Measurements from ENCODE around the gene GPR108.
"Not testable (repeated sequence)": the region's sequence is repeated elsewhere in the genome, so short reads cannot be mapped to it uniquely, and the experiment has no call there.

GPR108 gene

GRCh38 chr19:6766357-6767080 is 29.1 kb upstream of the GPR108 start:
- Histone ChIP-seq H3K27ac (ENCODE audit: poor library complexity, severe bottlenecking) (peak overlapping the region; percentile 97), H3K36me3 (ENCODE audit: low read depth) (peaks cover 44% of the 10 kb centered on the region), H3K27me3 (ENCODE audit: insufficient read depth, poor library complexity, severe bottlenecking) (no peaks in the 10 kb centered on the region), H3K9me3 (ENCODE audit: severe bottlenecking) (no peaks in the 10 kb centered on the region), H3K4me1 (ENCODE audit: insufficient read depth, poor library complexity, severe bottlenecking) (peaks cover 7% of the 10 kb centered on the region), H3K4me3 (ENCODE audit: severe bottlenecking) (peak overlapping the region; percentile 61)
- TF ChIP-seq CTCF (IDR thresholded peaks at IDR 0.05; ENCODE audit: poor library complexity, severe bottlenecking), result no peak
- DNase-seq (ENCODE audit: low spot score) (no peak), ATAC-seq (ENCODE audit: low read depth) (peak; percentile 15; the same call in 2 of the 3 replicates)

- Histone ChIP-seq H3K36me3 (ENCODE audit: low read depth) (peaks cover 50% of the 10 kb centered on the region), H3K4me3 (ENCODE audit: severe bottlenecking) (peak overlapping the region; percentile 61), H3K27ac (ENCODE audit: poor library complexity, severe bottlenecking) (peak overlapping the region; percentile 97), H3K27me3 (ENCODE audit: insufficient read depth, poor library complexity, severe bottlenecking) (no peaks in the 10 kb centered on the region), H3K9me3 (ENCODE audit: severe bottlenecking) (no peaks in the 10 kb centered on the region), H3K4me1 (ENCODE audit: insufficient read depth, poor library complexity, severe bottlenecking) (peaks cover 7% of the 10 kb centered on the region)
- TF ChIP-seq CTCF (IDR thresholded peaks at IDR 0.05; ENCODE audit: poor library complexity, severe bottlenecking), result no peak
- DNase-seq (ENCODE audit: low spot score) (peak; percentile 94), ATAC-seq (ENCODE audit: low read depth) (peak; percentile 68)
Measured at GRCh38 chr19:6765738-6766356, 28.5 kb upstream of the GPR108 start.

GRCh38 chr19:6762253-6762797 is 24.9 kb upstream of the GPR108 start:
- DNase-seq (ENCODE audit: low spot score); H3K27ac ChIP-seq (ENCODE audit: poor library complexity, severe bottlenecking): not testable (repeated sequence)

GRCh38 chr19:6761053-6761676 is 23.8 kb upstream of the GPR108 start:
- Histone ChIP-seq H3K27ac (ENCODE audit: poor library complexity, severe bottlenecking) (no peak overlapping the region), H3K4me1 (ENCODE audit: insufficient read depth, poor library complexity, severe bottlenecking) (peaks cover 7% of the 10 kb centered on the region), H3K36me3 (ENCODE audit: low read depth) (peaks cover 95% of the 10 kb centered on the region), H3K27me3 (ENCODE audit: insufficient read depth, poor library complexity, severe bottlenecking) (no peaks in the 10 kb centered on the region), H3K4me3 (ENCODE audit: severe bottlenecking) (no peak overlapping the region), H3K9me3 (ENCODE audit: severe bottlenecking) (no peaks in the 10 kb centered on the region)
- no peak for TF ChIP-seq CTCF (IDR thresholded peaks at IDR 0.05; ENCODE audit: poor library complexity, severe bottlenecking)
- no peak for DNase-seq (ENCODE audit: low spot score)
- no peak for ATAC-seq (ENCODE audit: low read depth)

More at GRCh38 chr19:6762253-6762797, 24.9 kb upstream of the GPR108 start:
- H3K4me1 ChIP-seq (ENCODE audit: insufficient read depth, poor library complexity, severe bottlenecking); H3K27me3 ChIP-seq (ENCODE audit: insufficient read depth, poor library complexity, severe bottlenecking); H3K4me3 ChIP-seq (ENCODE audit: severe bottlenecking); ATAC-seq (ENCODE audit: low read depth); H3K9me3 ChIP-seq (ENCODE audit: severe bottlenecking): not testable (repeated sequence)
- H3K36me3 ChIP-seq (ENCODE audit: low read depth), result peaks cover 85% of the 10 kb centered on the region

- Histone ChIP-seq H3K27ac (ENCODE audit: poor library complexity, severe bottlenecking) (no peak overlapping the region), H3K9me3 (ENCODE audit: severe bottlenecking) (no peaks in the 10 kb centered on the region), H3K4me3 (ENCODE audit: severe bottlenecking) (no peak overlapping the region), H3K4me1 (ENCODE audit: insufficient read depth, poor library complexity, severe bottlenecking) (peaks cover 7% of the 10 kb centered on the region), H3K27me3 (ENCODE audit: insufficient read depth, poor library complexity, severe bottlenecking) (no peaks in the 10 kb centered on the region), H3K36me3 (ENCODE audit: low read depth) (peaks cover 95% of the 10 kb centered on the region)
- no peak for DNase-seq (ENCODE audit: low spot score)
- ATAC-seq (ENCODE audit: low read depth), result no peak
- no peak for TF ChIP-seq CTCF (IDR thresholded peaks at IDR 0.05; ENCODE audit: poor library complexity, severe bottlenecking)
Measured at GRCh38 chr19:6760606-6761005, 23.2 kb upstream of the GPR108 start.
